Body of pancreas (tissue), 4 donors: Measurements from ENCODE around the gene NOL4L. TPM values are rescaled to one million over a fixed set of nuclear protein-coding genes. Genes with fewer than 3 reads are reported as not detected.
A peak's percentile ranks its signal among the peaks of the same experiment; 100 is the strongest.

Experiments
- ATAC-seq: fragments of 150-250 bp; one replicate; pipeline ENCODE4 v1.9.1; 2016
- DNase-seq, 4 donors: peaks; one replicate each; pipeline ENCODE4 v3.0.0-alpha.2; 2019
- H3K27ac ChIP-seq, 4 donors: fragments of 200-600 bp; sonication (generic); 1 replicate in 3 of 4; 2 replicates in 1 of 4; pipeline versions ENCODE4 v1.5.1 to v1.6.1; 2016 to 2019; ENCODE audit warnings: mild to moderate bottlenecking in 1 of 4, mixed read lengths in 1 of 4, moderate library complexity in 1 of 4
- H3K27me3 ChIP-seq, 2 donors: fragments of 200-600 bp; sonication (generic); one replicate each; pipeline ENCODE4 v1.6.0; 2016; ENCODE audit warnings: mild to moderate bottlenecking in 1 of 2
- H3K36me3 ChIP-seq, 2 donors: fragments of 200-600 bp; sonication (generic); replicated peaks in 1 of 2; 2 replicates each; pipeline ENCODE4 v1.5.1; 2016; ENCODE audit warnings: low read depth in 2 of 2; ENCODE audit not compliant: insufficient read depth in 1 of 2
- H3K4me1 ChIP-seq: fragments of 200-600 bp; sonication (generic); one replicate; pipeline ENCODE4 v1.6.0; 2016
- H3K4me3 ChIP-seq, 2 donors: fragments of 200-600 bp; sonication (generic); 1 replicate in 1 of 2; 2 replicates in 1 of 2; pipeline ENCODE4 v1.5.1; 2016 to 2019
- H3K9me3 ChIP-seq, 3 donors: fragments of 200-600 bp; sonication (generic); 1 replicate in 2 of 3; 2 replicates in 1 of 3; pipeline ENCODE4 v1.5.1; 2016
- POLR2A ChIP-seq, 3 donors: fragments of 450-650 bp; IDR thresholded peaks; one replicate each; pipeline ENCODE4 v1.6.1; 2016; ENCODE audit warnings: antibody characterized with exemption in 3 of 3, mild to moderate bottlenecking in 2 of 3
- WGBS, 2 donors: methylation state at CpG; one replicate each; pipeline ENCODE4 v1.1.5; 2017; 5-methylcytosine and 5-hydroxymethylcytosine counted together
- intact Hi-C: fragments of 100-400 bp; cut with DNase I; formaldehyde crosslinking; loops from one replicate; pipeline ENCODE4 v1.15.1; 2023
- total RNA-seq, 2 donors: library from RNA; depleted of rRNA; stranded (reverse); fragments of >200 nt; gene quantifications; one replicate each; pipeline ENCODE4 v1.1.0, GENCODE V29; 2016
- TF ChIP-seq, protein P1 (sequence below), 7 experiments: fragments of 450-650 bp in 4 of 7; fragments of 200-600 bp in 3 of 7; sonication (generic) in 3 of 7; IDR thresholded peaks; one replicate each; pipeline ENCODE4 v1.5.1; 2016 to 2019; ENCODE audit warnings: antibody characterized with exemption in 7 of 7

The NOL4L gene
- total RNA-seq, 2 donors from 2014 or later: 15.0 to 36.9 TPM

DNA sequence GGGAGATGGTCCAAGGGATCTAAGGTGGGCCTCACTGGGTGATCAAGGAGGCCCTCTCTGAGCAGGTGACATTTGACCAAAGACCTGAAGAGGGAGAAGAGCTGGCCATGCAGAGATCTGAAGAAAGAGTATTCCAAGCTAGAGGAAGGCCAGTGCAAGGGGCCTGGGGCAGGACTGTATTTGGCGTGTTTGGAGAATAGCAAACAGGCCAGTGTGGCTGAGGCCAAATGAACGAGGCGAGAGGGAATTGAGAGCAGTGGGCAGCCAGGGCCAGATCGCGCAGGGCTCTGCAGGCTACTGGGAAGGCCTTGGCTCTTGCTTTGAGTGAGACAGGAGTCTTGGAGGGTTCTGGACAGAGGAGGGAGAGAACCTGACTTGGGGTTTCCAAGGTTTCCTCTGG lies 9.3 kb downstream of the NOL4L start:
- TF ChIP-seq, protein P1, sequence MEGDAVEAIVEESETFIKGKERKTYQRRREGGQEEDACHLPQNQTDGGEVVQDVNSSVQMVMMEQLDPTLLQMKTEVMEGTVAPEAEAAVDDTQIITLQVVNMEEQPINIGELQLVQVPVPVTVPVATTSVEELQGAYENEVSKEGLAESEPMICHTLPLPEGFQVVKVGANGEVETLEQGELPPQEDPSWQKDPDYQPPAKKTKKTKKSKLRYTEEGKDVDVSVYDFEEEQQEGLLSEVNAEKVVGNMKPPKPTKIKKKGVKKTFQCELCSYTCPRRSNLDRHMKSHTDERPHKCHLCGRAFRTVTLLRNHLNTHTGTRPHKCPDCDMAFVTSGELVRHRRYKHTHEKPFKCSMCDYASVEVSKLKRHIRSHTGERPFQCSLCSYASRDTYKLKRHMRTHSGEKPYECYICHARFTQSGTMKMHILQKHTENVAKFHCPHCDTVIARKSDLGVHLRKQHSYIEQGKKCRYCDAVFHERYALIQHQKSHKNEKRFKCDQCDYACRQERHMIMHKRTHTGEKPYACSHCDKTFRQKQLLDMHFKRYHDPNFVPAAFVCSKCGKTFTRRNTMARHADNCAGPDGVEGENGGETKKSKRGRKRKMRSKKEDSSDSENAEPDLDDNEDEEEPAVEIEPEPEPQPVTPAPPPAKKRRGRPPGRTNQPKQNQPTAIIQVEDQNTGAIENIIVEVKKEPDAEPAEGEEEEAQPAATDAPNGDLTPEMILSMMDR (IDR thresholded peaks at IDR 0.05): no peak
- no peak for TF ChIP-seq POLR2A (IDR thresholded peaks at IDR 0.05)
- Histone ChIP-seq H3K36me3 (no peaks in the 10 kb centered on the region), H3K4me3 (no peak overlapping the region), H3K4me1 (no peaks in the 10 kb centered on the region), H3K27me3 (no peaks in the 10 kb centered on the region), H3K27ac (no peak overlapping the region), H3K9me3 (no peaks in the 10 kb centered on the region)
- ATAC-seq (no peak), DNase-seq (no peak)
- WGBS, 2 donors: 83 to 94% methylated on average over 5 of the region's 5 CpGs
- intact Hi-C loops: no loop called here

DNA sequence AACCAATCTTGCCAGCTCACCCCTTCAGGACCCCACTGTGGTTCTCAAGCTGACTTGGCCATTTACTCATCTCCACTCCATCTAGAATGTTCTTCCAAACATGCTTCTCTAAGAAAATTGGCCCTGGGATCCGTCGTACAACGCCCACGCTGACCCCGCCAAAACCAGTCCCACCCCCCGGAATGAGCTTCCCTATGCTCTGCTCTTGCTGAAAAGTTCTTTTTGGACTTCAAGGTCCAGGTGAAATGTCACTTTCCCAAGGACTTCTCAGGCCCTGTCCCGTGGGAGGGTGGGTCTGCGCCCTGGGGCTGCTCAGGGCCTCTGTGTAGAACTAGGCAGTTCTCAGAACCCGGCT lies 9.9 kb downstream of the NOL4L start:
- Histone ChIP-seq H3K27ac (no peak overlapping the region), H3K4me3 (no peak overlapping the region), H3K36me3 (no peaks in the 10 kb centered on the region), H3K9me3 (no peaks in the 10 kb centered on the region), H3K4me1 (no peaks in the 10 kb centered on the region), H3K27me3 (no peaks in the 10 kb centered on the region)
- 79 to 82% methylated on average over 8 to 9 of the region's 9 CpGs for WGBS, 2 donors
- ATAC-seq (no peak), DNase-seq (no peak)
- TF ChIP-seq, protein P1 (IDR thresholded peaks at IDR 0.05): no peak
- TF ChIP-seq POLR2A (IDR thresholded peaks at IDR 0.05): no peak
- intact Hi-C loops: no loop called here

DNA sequence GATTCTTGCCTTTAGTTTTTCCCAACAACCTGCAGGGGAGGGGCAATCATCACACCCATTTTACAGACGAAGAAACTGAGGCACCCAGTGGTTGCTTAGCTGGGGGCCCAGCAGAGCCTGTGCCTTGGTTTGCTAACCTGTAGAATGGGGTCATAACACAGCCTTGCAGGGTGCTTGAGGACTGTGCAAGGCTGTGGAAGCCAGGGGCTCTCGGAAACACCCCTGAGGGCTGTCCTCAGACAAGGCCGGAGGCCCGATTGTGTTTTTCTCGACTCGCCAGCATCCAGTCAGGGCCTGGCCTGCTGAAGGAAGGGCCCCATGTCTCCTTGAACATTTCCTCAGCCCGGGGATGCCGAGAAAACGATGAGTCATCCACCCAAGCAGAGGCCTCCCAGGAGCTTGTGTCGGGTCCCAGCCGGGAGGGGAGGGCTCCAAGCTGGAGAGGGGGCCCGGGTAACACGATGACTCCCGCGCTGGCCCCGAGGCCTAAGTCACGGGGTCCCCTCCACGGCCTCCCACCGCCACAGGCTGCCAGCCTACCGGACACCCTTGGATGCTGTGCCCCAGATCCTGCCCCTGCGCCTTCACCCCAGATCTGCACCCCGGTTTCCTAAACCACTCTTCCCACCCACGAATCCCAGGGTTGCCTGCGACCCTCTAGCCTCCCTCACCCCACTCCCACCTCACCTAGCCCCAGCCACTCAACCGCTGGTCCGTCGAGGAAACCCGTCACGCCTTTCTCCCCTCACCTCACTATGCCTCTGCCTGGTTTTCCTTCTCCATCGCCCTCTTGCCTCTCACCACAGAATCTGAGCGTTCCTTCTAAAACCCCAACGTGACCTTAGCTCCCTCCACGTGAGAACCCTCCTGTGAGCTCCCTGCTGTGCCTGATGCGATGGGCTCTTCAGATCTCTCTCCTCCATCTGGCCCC lies 10.6 kb downstream of the NOL4L start:
- H3K27ac ChIP-seq: no peak overlapping the region
- no peaks in the 10 kb centered on the region for H3K9me3 ChIP-seq
- WGBS, 2 donors: 50 to 61% methylated on average over 24 to 29 of the region's 34 CpGs
- no peaks in the 10 kb centered on the region for H3K27me3 ChIP-seq
- H3K36me3 ChIP-seq: no peaks in the 10 kb centered on the region
- no peak overlapping the region for H3K4me3 ChIP-seq
- ATAC-seq (no peak), DNase-seq (peak in 1 of 4 donors; percentile 49)
- TF ChIP-seq POLR2A (IDR thresholded peaks at IDR 0.05): no peak
- TF ChIP-seq, protein P1 (IDR thresholded peaks at IDR 0.05): no peak
- intact Hi-C loops: no loop called here
- no peaks in the 10 kb centered on the region for H3K4me1 ChIP-seq

DNA sequence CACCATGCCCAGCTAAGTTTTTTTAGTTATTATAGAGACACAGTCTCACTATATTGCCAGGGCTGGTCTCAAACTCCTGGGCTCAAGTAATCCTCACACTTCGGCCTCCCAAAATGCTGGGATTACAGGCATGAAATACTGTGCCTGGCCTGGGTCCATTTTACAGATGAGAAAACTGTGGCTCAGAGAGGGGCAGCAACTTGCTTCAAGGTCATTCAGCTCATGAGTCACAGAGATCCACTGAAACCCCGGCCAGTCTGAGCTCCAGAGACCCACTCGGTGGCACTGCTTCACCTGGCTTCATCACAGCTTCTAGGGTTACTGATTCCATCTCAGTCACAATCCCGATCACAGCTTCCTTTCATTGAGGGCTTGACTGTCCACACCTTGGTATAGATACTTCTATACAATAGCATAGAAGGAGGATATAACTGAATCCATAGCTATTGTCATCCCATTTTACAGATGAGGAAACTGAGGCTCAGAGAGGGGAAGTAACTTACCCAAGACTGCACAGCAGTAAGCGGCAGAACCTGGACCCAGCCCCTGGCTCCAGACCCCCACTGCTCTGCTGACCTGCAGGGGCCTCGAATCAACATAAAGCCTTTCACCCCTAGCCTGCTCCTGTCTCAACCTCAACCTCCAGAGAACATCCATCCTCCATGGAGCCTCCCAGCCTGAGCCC lies 11.8 kb downstream of the NOL4L start:
- Histone ChIP-seq H3K4me1 (no peaks in the 10 kb centered on the region), H3K9me3 (no peaks in the 10 kb centered on the region), H3K27me3 (no peaks in the 10 kb centered on the region), H3K27ac (no peak overlapping the region), H3K36me3 (no peaks in the 10 kb centered on the region), H3K4me3 (no peak overlapping the region)
- TF ChIP-seq, protein P1 (IDR thresholded peaks at IDR 0.05): no peak
- no peak for TF ChIP-seq POLR2A (IDR thresholded peaks at IDR 0.05)
- no peak for ATAC-seq
- no peak for DNase-seq
- intact Hi-C loops: no loop called here
- 83 to 86% methylated on average over 6 of the region's 6 CpGs for WGBS, 2 donors
